HEK293 (cell line): Measurements from ENCODE around the gene CDK17.
A peak's percentile ranks its signal among the peaks of the same experiment; 100 is the strongest.
"Not testable (repeated sequence)": the region's sequence is repeated elsewhere in the genome, so short reads cannot be mapped to it uniquely, and the experiment has no call there.

Experiments
- CTCF ChIA-PET: fragments of 350-600 bp; formaldehyde crosslinking; extraction: SDS; loops from one replicate; lab custom pipeline; 2021; ENCODE audit warnings: antibody characterized with exemption; lab: Yijun Ruan, JAX
- POLR2A ChIA-PET: fragments of 300-600 bp; formaldehyde crosslinking; extraction: SDS; loops from one replicate; lab custom pipeline; 2020; ENCODE audit warnings: antibody characterized with exemption, inconsistent platforms; lab: Yijun Ruan, JAX
- H3K27ac ChIP-seq: fragments of 200-500 bp; sonication (Bioruptor generic); 2 replicates; pipeline ENCODE4 v1.5.1; 2014; ENCODE audit warnings: low read depth, low read length, control low read depth, inconsistent platforms; ENCODE audit errors: extremely low read depth
- H3K36me3 ChIP-seq, 2 experiments: fragments of 200-500 bp in 1 of 2; sonication (Bioruptor generic) in 1 of 2; 1 replicate in 1 of 2; 2 replicates in 1 of 2; pipeline ENCODE4 v1.5.1; 2014 to 2017; ENCODE audit warnings: inconsistent platforms in 2 of 2, low read length in 2 of 2; ENCODE audit not compliant: control insufficient read depth in 2 of 2, insufficient read depth in 1 of 2
- H3K4me1 ChIP-seq: fragments of 200-500 bp; sonication (Bioruptor generic); 2 replicates; pipeline ENCODE4 v1.5.1; 2014; ENCODE audit warnings: mild to moderate bottlenecking, low read length, inconsistent platforms; ENCODE audit not compliant: control insufficient read depth, insufficient read depth
- H3K4me3 ChIP-seq: 2 replicates; pipeline ENCODE4 v1.5.1; 2011; ENCODE audit warnings: low read depth, mild to moderate bottlenecking, control low read depth, low read length, moderate library complexity
- H3K9me3 ChIP-seq: fragments of 200-500 bp; sonication (Bioruptor generic); 2 replicates; pipeline ENCODE4 v1.5.1; 2014; ENCODE audit warnings: low read depth, low read length, inconsistent platforms; ENCODE audit not compliant: control insufficient read depth, insufficient read depth
- AEBP2 ChIP-seq: fragments of 450-650 bp; formaldehyde crosslinking; IDR thresholded peaks from 2 replicates; pipeline ENCODE4 v1.5.1; 2016; ENCODE audit warnings: missing biosample characterization, missing genetic modification characterization, borderline replicate concordance
- SP3 ChIP-seq: fragments of 450-650 bp; formaldehyde crosslinking; IDR thresholded peaks from 2 replicates; pipeline ENCODE4 v1.5.1; 2016; ENCODE audit warnings: missing biosample characterization, missing genetic modification characterization
- ZBTB17 ChIP-seq: fragments of 450-650 bp; formaldehyde crosslinking; IDR thresholded peaks from 2 replicates; pipeline ENCODE4 v1.5.1; 2016; ENCODE audit warnings: missing biosample characterization, missing genetic modification characterization
- ZBTB20 ChIP-seq: fragments of 450-650 bp; formaldehyde crosslinking; IDR thresholded peaks from 2 replicates; pipeline ENCODE4 v1.5.1; 2016; ENCODE audit warnings: missing biosample characterization, missing genetic modification characterization
- ZBTB44 ChIP-seq: fragments of 450-650 bp; IDR thresholded peaks from 2 replicates; pipeline ENCODE4 v1.5.1; 2018; ENCODE audit warnings: missing biosample characterization, mild to moderate bottlenecking, missing genetic modification characterization
- ZEB2 ChIP-seq: fragments of 450-650 bp; formaldehyde crosslinking; IDR thresholded peaks from 2 replicates; pipeline ENCODE4 v1.5.1; 2016; ENCODE audit warnings: missing biosample characterization, missing genetic modification characterization
- ZFP37 ChIP-seq: fragments of 450-650 bp; formaldehyde crosslinking; IDR thresholded peaks from 2 replicates; pipeline ENCODE4 v1.5.1; 2016; ENCODE audit warnings: missing biosample characterization, missing genetic modification characterization
- ZNF169 ChIP-seq: fragments of 450-650 bp; formaldehyde crosslinking; IDR thresholded peaks from 2 replicates; pipeline ENCODE4 v1.5.1; 2016; ENCODE audit warnings: missing biosample characterization, missing genetic modification characterization
- ZNF24 ChIP-seq: fragments of 450-650 bp; formaldehyde crosslinking; IDR thresholded peaks from 2 replicates; pipeline ENCODE4 v1.5.1; 2016; ENCODE audit warnings: missing biosample characterization, missing genetic modification characterization
- ZNF26 ChIP-seq: fragments of 450-650 bp; formaldehyde crosslinking; IDR thresholded peaks from 2 replicates; pipeline ENCODE4 v1.5.1; 2016; ENCODE audit warnings: missing biosample characterization, missing genetic modification characterization
- ZNF350 ChIP-seq: fragments of 450-650 bp; formaldehyde crosslinking; IDR thresholded peaks from 2 replicates; pipeline ENCODE4 v1.5.0; 2017; ENCODE audit warnings: missing biosample characterization, mild to moderate bottlenecking, missing genetic modification characterization
- ZNF473 ChIP-seq: fragments of 450-650 bp; formaldehyde crosslinking; IDR thresholded peaks from 2 replicates; pipeline ENCODE4 v1.5.1; 2017; ENCODE audit warnings: missing biosample characterization, missing genetic modification characterization
- ZNF488 ChIP-seq: fragments of 450-650 bp; formaldehyde crosslinking; IDR thresholded peaks from 2 replicates; pipeline ENCODE4 v1.5.1; 2016; ENCODE audit warnings: missing biosample characterization, missing genetic modification characterization
- ZNF514 ChIP-seq: fragments of 450-650 bp; formaldehyde crosslinking; IDR thresholded peaks from 2 replicates; pipeline ENCODE4 v1.5.1; 2016; ENCODE audit warnings: missing biosample characterization, missing genetic modification characterization
- ZNF530 ChIP-seq: fragments of 450-650 bp; formaldehyde crosslinking; IDR thresholded peaks from 2 replicates; pipeline ENCODE4 v1.5.1; 2016; ENCODE audit warnings: low read depth, missing biosample characterization, missing genetic modification characterization
- ZNF629 ChIP-seq: fragments of 450-650 bp; formaldehyde crosslinking; IDR thresholded peaks from 2 replicates; pipeline ENCODE4 v1.5.1; 2017; ENCODE audit warnings: missing biosample characterization, missing genetic modification characterization
- ZNF660 ChIP-seq: fragments of 450-650 bp; IDR thresholded peaks from 2 replicates; pipeline ENCODE4 v1.5.1; 2018; ENCODE audit warnings: missing biosample characterization, mild to moderate bottlenecking, missing genetic modification characterization

CDK17 gene

GRCh38 chr12:96434107-96434506 is 33.9 kb upstream of the CDK17 start (continued):
- TF ChIP-seq ZNF473 (tag by site-specific recombination): no peak
- no peak for TF ChIP-seq ZNF24 (tag by site-specific recombination)
- no peak for TF ChIP-seq ZNF514 (tag by site-specific recombination)
- no peak for TF ChIP-seq ZNF169 (tag by site-specific recombination)
- no peak for TF ChIP-seq ZNF488 (tag by site-specific recombination)

- POLR2A ChIA-PET, H3K4me1 ChIP-seq, H3K9me3 ChIP-seq, H3K27ac ChIP-seq, H3K36me3 ChIP-seq, H3K4me3 ChIP-seq: not testable (repeated sequence)
- CTCF ChIA-PET: interaction anchor here (0.9 kb wide), 1 partner anchor 56 kb away, joined by 4 read pairs; no protein-coding TSS in a partner anchor
These were observed 32.5 kb upstream of the CDK17 start for GRCh38 chr12:96432496-96433321.

GRCh38 chr12:96431067-96431466 is 30.8 kb upstream of the CDK17 start:
- ChIA-PET POLR2A (no interaction called here), CTCF (interaction anchor here (0.6 kb wide), 2 partner anchors 30 to 206 kb away, joined by 3 to 4 read pairs; no protein-coding TSS in a partner anchor)
- H3K27ac ChIP-seq: no peak overlapping the region
- no peak overlapping the region for H3K4me3 ChIP-seq
- no peaks in the 10 kb centered on the region for H3K9me3 ChIP-seq
- H3K36me3 ChIP-seq: no peaks in the 10 kb centered on the region
- H3K4me1 ChIP-seq: no peaks in the 10 kb centered on the region
- TF ChIP-seq ZBTB44 (no peak), ZNF530 (no peak), AEBP2 (tag by site-specific recombination) (no peak), ZEB2 (no peak), ZFP37 (no peak), SP3 (tag by site-specific recombination) (no peak)

- TF ChIP-seq ZBTB20 (tag by site-specific recombination) (no peak), ZNF24 (tag by site-specific recombination) (0 out of 2 replicates have a peak, but pooled peaks have one; percentile 58), ZNF26 (no peak), ZNF629 (tag by site-specific recombination) (peak; percentile 59), ZBTB17 (tag by site-specific recombination) (0 out of 2 replicates have a peak, but pooled peaks have one; percentile 10), ZNF660 (tag by site-specific recombination) (no peak), ZNF350 (tag by site-specific recombination) (no peak), SP3 (tag by site-specific recombination) (peak; percentile 16; the same call in 1 of the 2 replicates)
- Histone ChIP-seq H3K4me1 (no peaks in the 10 kb centered on the region), H3K36me3 (no peaks in the 10 kb centered on the region), H3K4me3 (no peak overlapping the region), H3K27ac (no peak overlapping the region), H3K9me3 (no peaks in the 10 kb centered on the region)
- POLR2A ChIA-PET: no interaction called here
- CTCF ChIA-PET: interaction anchor here (0.5 to 1.0 kb wide), 3 partner anchors 16 to 89 kb away, joined by 3 read pairs; no protein-coding TSS in a partner anchor
These were observed 27.1 kb upstream of the CDK17 start for GRCh38 chr12:96427269-96427729.
